ENCODE measurements around the gene GNAS-AS1.

GNAS-AS1 gene

DNA sequence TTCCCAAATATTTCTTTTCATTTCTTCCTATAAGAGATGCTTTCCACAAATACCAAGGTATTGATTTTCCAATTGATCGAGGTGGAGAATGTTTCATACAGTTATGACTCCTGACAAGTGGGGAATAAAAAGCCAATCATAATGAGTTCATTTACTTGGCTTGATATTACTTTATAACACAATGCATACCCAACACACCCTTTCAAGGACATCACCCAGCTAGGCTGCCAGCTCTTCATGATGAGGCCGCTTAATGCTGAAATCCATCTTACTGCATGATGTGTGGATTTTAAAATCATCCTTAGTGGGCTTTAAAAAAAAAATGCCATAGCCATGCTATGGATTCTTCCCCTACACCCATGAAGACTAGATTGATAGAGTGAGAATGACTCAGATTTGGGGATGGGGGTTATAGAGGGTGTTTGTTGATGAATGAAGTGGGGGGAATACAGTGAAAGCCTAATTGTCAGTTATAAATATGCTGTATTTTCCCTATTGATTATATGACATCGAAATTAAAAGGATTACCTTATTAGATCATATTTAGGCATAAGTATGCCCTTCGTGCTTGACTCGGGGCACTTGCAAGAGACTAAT, 75.9 kb downstream of the GNAS-AS1 start:
- DNase-seq: no peak

DNA sequence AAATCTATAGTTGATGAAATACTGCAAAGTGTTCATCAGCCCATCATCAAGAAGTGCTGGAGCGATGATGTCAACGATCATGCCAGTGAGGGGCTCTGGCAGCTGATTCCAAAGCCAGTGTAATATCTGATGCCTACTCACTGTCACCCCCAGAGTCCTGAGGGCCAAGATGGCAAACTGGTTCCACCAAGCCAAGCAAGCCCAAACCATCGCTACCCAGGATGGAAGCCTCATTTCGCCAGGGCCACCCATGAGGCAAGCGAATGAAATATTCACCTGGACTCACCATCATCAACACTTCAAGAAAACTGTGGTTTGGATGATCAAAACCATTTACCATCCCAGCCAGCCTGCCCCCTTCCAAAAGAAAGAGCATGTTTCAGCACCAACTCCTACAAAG, 76.5 kb downstream of the GNAS-AS1 start:
- no peak for DNase-seq

DNA sequence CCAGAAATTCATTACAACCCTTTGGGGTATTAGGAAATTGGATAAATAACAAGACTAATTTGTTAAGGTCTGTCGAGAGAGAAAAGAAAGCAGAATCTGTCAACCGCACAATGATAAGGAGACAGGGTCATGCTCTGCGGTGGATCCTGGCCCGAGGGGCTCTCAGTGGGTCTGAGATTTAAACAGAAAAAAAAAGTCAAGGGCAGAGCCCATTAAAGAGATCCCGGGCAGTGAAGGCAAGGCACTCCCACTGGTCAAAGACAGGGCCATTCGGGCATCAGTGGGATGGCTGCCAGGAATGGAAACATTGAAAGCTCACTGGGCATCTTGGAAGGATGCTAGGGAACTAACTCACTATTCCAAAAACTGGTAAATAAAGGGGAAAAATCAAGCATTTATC, 77.9 kb downstream of the GNAS-AS1 start:
- no peak for DNase-seq

Measured in GOT3 (cell line).